ENCODE data around the gene CDH4.

GRCh38 chr20:61331543-61331942 lies 79.5 kb downstream of the CDH4 start:
- no peak for TF ChIP-seq SP1 (CRISPR knock-in tag; conservative IDR thresholded peaks at IDR 0.05)
- no peak for TF ChIP-seq CTCF (IDR thresholded peaks at IDR 0.05)
- TF ChIP-seq CREM (CRISPR knock-in tag; IDR thresholded peaks at IDR 0.05) = no peak
